ENCODE measurements around the gene AOC3.

DNA sequence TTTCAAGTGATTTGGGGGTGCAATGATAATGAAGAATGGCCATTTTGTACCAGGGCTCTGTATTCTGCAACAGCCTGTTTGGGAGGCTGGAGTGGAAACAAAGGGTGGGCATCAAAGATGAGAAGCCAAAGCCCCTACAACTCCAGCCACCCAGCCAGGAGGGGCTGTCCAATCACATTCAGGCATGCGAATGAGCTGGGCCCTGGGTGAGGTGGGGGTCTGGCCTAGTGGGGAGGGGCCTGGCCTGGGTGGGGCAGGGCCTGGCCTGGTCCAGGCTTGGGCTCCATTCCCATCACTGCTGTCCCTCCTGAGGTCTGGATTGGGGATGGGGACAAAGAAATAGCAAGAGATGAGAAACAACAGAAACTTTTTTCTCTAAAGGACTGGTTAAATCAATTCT lies 6.4 kb downstream of the AOC3 start:
- TF ChIP-seq, protein P1, sequence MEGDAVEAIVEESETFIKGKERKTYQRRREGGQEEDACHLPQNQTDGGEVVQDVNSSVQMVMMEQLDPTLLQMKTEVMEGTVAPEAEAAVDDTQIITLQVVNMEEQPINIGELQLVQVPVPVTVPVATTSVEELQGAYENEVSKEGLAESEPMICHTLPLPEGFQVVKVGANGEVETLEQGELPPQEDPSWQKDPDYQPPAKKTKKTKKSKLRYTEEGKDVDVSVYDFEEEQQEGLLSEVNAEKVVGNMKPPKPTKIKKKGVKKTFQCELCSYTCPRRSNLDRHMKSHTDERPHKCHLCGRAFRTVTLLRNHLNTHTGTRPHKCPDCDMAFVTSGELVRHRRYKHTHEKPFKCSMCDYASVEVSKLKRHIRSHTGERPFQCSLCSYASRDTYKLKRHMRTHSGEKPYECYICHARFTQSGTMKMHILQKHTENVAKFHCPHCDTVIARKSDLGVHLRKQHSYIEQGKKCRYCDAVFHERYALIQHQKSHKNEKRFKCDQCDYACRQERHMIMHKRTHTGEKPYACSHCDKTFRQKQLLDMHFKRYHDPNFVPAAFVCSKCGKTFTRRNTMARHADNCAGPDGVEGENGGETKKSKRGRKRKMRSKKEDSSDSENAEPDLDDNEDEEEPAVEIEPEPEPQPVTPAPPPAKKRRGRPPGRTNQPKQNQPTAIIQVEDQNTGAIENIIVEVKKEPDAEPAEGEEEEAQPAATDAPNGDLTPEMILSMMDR (optimal IDR thresholded peaks at IDR 0.05 in 1 of 3, IDR thresholded peaks at IDR 0.05 in 1 of 3, conservative IDR thresholded peaks at IDR 0.05 in 1 of 3; ENCODE audit: extremely low read depth in 1 of 3, insufficient read depth in 2 of 3, low read length in 3 of 3), result no peak
- TF ChIP-seq EZH2 (IDR thresholded peaks at IDR 0.05; ENCODE audit: low read length), result no peak

Measured in keratinocyte (primary cell).